GM19193 (cell line): ENCODE results near the gene EIF4E1B.

ENCODE experiments used
- POLR2A ChIP-seq: IDR thresholded peaks from 4 replicates; pipeline ENCODE4 v1.6.1; 2011; ENCODE audit not compliant: insufficient read depth, insufficient read length; ENCODE audit errors: extremely low read depth

Gene EIF4E1B, protein sequence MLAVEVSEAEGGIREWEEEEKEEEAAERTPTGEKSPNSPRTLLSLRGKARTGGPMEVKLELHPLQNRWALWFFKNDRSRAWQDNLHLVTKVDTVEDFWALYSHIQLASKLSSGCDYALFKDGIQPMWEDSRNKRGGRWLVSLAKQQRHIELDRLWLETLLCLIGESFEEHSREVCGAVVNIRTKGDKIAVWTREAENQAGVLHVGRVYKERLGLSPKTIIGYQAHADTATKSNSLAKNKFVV

GRCh38 chr5:176629853-176630680, at the start of gene EIF4E1B, which contains the start of gene SNCB:
Gene EIF4E1B (plus strand): TSS chr5:176630675. CDS start chr5:176642788, 12,113 bp downstream.
Gene SNCB (minus strand): TSS chr5:176630534. CDS start chr5:176629654, 880 bp downstream.
- no peak for TF ChIP-seq POLR2A

GRCh38 chr5:176581361-176581760, 49.1 kb upstream of the EIF4E1B start:
- no peak for TF ChIP-seq POLR2A

GRCh38 chr5:176583076-176583475, 47.4 kb upstream of the EIF4E1B start:
- TF ChIP-seq POLR2A: no peak

DNA sequence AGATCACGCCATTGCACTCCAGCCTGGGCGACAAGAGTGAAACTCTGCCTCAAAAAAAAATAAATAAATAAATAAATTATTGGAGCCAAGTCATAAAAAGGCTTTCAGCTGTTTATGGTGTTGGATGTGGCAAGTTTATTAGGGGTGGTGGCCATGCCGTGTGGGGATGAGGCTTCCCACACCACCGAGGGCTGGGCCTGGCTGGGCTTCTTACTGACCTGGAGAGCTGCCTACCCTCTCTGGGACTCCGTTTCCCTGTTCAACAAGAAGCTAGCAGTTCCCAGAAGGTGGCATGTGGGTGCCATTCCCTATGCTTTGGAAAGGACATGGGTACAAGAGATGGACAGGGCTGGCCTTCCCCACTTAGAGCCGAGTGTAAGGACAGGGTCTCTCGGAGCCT, 43.1 kb upstream of the EIF4E1B start:
- TF ChIP-seq POLR2A: no peak

DNA sequence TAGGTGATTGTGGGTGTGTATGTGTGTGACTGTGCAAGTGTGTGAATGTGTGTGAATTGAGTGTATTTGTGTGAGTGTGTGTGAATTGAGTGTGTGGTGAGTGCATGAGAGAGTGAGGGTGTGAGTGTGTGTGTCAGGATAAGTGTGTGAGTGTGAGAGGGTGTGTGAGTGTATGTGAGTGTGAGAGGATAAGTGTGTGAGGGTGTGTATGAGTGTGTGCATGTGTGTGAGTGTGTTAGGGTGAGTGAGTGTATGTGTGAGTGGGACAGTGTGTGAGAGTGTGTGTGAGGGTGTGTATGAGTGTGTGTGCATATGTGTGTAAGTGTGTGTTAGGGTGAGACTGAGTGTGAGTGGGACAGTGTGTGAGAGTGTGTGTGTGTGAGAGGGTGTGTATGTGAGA, 42.2 kb upstream of the EIF4E1B start:
- TF ChIP-seq POLR2A: no peak

GRCh38 chr5:176589039-176589769, 41.3 kb upstream of the EIF4E1B start:
- no peak for TF ChIP-seq POLR2A

DNA sequence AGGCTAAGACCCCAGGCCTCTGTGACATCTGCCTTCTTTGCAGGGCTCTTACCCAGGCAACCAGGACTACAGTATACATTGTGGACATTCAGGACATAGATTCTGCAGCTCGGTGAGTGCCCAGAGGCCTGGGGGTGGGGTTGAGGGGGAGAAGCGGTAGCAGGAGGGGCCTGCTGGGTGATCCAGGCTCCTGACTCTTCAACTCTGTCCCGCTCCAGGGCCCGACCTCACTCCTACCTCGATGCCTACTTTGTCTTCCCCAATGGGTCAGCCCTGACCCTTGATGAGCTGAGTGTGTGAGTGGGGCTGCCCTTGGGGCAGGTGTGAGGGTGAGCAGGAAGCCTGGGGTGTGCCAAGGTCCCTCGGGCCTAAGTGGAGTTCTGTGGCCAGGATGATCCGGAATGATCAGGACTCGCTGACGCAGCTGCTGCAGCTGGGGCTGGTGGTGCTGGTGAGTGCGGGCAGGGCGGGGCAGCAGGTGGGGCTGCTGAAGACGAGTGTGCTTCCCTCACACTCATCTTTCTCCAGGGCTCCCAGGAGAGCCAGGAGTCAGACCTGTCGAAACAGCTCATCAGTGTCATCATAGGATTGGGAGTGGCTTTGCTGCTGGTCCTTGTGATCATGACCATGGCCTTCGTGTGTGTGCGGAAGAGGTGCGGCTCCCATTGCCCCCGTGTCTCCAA, 40.3 kb upstream of the EIF4E1B start:
- no peak for TF ChIP-seq POLR2A

- TF ChIP-seq POLR2A: no peak
These were observed 37.9 kb upstream of the EIF4E1B start for GRCh38 chr5:176592573-176592972.

GRCh38 chr5:176593273-176593869, 37.1 kb upstream of the EIF4E1B start:
- TF ChIP-seq POLR2A: no peak

GRCh38 chr5:176594554-176594953, 35.9 kb upstream of the EIF4E1B start:
- TF ChIP-seq POLR2A: no peak

DNA sequence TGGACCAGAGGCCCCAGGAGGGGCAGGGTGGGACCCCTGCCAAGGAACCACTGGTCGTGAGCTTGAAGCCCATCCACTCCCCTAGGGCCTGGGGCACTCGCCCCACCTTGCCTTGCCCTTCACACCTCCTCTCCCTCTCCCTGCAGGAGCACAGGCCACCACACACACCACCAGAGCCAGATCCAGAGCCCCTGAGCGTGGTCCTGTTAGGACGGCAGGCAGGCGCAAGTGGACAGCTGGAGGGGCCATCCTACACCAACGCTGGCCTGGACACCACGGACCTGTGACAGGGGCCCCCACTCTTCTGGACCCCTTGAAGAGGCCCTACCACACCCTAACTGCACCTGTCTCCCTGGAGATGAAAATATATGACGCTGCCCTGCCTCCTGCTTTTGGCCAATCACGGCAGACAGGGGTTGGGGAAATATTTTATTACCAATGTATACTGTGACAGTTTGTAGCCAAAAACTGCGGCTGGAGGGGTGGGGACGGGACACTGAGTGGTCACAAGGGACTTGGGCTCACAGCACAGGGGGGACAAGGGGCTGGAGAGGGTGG, 35.0 kb upstream of the EIF4E1B start:
- TF ChIP-seq POLR2A: no peak

DNA sequence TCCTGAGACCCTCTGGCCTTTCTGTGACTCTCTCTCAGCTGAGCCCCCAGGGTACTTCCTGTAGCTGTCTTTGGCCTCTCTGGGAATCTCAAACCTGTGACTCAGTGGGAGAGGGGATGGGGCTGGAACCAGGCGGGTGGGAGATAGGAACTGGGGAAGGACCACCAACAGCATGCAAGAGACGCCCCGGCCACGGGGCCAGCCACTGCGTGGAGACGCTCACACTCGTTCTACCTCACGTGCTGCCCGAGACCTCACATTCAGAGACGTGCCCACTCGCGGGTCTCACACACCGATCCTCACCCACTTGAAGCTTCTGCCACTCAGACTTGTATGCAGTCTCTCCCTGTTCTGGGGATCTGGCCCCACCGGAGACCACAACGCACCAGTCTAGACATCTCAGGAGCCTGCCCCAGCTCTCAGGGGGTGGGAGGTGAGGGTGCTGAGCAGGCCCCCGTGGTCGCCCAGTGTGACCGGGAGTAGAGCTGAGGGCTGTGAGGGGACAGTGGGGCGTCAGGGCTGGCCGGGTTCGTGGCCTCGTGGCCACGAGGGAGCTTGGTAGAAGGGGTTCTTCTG, 34.3 kb upstream of the EIF4E1B start:
- no peak for TF ChIP-seq POLR2A

DNA sequence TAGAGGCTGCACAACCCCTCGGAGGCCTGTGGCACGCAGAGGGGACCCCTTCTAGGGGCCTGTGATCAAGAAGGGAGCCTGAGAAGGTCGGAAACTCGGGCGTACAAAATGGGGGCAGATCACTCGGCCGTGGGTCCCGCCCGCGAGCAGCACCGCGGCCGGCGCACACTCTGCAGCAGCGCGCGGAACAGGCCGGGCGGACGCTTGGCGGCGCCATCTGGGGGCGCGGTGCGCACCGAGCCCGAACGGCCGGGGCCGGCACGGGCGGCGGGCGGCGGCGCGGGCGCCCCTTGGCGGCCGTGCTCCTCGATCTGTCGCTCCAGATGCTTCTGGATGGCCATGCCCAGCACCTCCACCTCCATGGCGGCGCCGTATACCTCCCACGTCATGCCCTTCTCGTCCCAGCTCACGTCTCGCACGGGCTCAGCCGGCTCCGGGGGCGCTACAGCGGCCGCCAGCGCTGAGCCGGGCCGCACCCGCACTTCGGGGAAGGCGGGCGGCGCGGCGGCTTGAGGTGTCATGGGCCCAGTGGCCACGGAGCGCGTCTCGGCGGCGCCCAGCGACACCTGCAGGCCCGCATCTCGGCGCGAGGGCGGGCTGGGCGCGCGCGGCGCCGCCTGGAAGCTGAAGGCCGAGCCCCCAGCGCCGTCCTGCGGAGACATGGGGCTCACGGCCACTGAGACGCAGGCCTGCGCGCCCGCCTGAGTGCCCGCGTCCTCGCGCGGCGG, 33.6 kb upstream of the EIF4E1B start:
- TF ChIP-seq POLR2A: no peak

- TF ChIP-seq POLR2A: no peak
These were observed 32.8 kb upstream of the EIF4E1B start for GRCh38 chr5:176597417-176598389.
